ENCODE measurements around the gene DDX39B.
"Not testable (repeated sequence)": the region's sequence is repeated elsewhere in the genome, so short reads cannot be mapped to it uniquely, and the experiment has no call there.

Gene DDX39B

DNA sequence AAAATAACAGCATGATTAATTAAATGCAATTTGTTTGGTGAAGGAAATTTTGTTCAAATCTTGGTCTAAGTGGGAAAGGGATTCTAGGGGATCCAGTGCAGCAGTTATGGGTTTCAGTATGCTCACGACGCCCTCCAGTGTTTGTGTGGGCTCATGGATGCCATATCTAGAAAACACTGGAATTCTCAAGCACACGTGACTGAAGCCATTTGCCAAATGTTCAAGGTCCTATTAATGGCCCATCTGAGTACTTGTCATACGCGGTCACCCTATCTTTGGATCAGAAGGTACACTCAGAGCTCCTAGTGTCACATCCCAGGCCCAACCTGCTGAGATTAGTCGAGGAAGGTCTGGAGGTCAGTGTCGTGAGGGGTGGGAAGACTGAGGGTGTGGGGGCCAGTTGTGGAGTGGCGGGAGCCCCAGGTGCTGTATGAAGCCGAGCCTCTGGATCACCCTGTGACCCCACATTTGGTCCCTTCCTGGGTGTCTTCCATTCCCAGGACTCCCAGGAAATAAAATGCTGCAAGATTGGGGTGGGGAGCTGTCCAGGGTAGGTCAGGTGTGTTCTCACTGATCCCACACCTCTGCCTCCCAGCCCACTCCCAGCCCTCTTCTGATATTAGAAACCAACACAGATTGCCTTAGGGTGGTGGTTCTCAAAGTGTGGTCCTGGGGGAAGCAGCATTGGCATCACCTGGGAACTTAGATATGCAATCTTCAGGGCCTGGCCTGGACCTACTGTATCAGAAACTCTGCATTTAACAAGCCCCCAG, 55.6 kb downstream of the DDX39B start:
- not testable (repeated sequence) for DNase-seq (ENCODE audit: low read depth in 2 of 2)

DNA sequence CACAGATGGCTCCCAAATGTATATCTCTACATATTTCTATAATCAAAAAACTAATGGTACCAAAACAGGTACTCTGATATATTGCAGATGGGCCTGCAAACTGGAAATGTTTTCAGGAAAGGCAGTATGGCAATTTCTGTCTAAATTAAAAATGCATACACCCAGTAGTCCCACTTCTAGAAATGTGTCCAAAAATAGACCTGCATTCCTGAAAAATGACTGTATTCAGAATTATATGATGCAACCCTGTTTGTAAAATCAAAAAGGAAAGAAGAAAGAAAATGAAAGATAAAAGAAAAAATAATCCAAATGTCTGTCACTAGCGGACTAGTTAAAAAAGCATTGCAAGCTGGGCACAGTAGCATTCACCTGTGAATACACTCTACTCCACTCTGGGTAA, 56.7 kb downstream of the DDX39B start:
- no peak for DNase-seq (ENCODE audit: low read depth in 2 of 2)

DNA sequence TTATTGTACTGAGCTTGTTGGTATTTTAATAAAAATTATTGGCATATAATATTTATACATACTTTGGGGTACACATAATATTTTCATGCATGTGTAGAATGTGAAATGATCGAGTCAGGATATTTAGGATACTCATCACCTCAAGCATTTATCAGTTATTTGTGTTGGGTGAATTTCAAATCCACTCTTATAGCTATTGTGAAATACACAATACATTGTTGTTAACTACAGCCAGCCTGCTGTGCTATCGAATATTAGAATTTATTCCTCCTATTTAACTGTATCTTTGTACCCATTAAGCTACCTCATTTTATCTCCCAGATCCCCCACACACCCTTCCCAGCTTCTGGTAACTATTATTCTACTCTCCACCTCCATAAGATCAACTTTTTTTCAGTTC, 58.4 kb downstream of the DDX39B start:
- no peak for DNase-seq (ENCODE audit: low read depth in 2 of 2)

DNA sequence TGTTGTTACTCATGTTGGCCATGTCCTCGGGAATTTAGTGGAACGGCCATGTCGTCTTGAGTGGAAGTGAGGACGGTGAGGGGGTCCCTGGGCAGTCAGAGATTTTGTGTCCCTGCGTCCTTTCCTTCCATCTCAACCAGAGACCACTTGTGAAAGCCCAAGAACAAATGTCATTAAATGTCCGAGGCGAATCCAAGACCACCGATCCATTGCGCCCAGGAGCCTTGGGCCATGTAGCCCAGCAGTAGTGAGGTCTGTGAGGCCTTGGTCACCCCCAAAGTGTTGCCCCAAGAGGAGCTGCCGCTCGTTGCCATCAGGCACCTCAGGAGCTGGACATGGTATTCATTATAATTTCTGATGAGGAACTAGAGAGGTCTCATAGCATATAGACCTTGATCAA, 61.2 kb downstream of the DDX39B start:
- no peak for DNase-seq (ENCODE audit: low read depth in 2 of 2)

All from stimulated activated CD8-positive, alpha-beta memory T cell treated with anti-CD3 and anti-CD28 coated beads, Interleukin-15, amount 100 ng/mL, for 48 hours (primary cell).